Left lung (tissue), 10 donors: ENCODE data around the gene NWD2. TPM values are rescaled to one million over a fixed set of nuclear protein-coding genes. Genes with fewer than 3 reads are reported as not detected.

ENCODE experiments used
- ATAC-seq: fragments of 200-7000 bp; cut with Tn5 transposase; one replicate; pipeline ENCODE4 v1.9.1; 2020; ENCODE audit warnings: moderate library complexity
- DNase-seq, 4 donors: peaks; one replicate each; pipeline ENCODE4 v3.0.0-alpha.2; 2013 to 2020
- H3K27ac ChIP-seq, 2 donors: fragments of 200-600 bp; sonication (generic) in 1 of 2; one replicate each; pipeline versions ENCODE4 v1.5.0 to v1.8.0; 2020 to 2021
- H3K27me3 ChIP-seq, 2 donors: fragments of 200-600 bp; sonication (generic) in 1 of 2; one replicate each; pipeline versions ENCODE4 v1.5.0 to v1.8.0; 2020 to 2021
- H3K36me3 ChIP-seq, 2 donors: fragments of 200-600 bp; sonication (generic) in 1 of 2; one replicate each; pipeline versions ENCODE4 v1.5.0 to v1.8.0; 2020 to 2021
- H3K4me1 ChIP-seq, 2 donors: fragments of 200-600 bp; one replicate each; pipeline ENCODE4 v1.8.0; 2021
- H3K4me3 ChIP-seq, 2 donors: fragments of 200-600 bp; sonication (generic) in 1 of 2; one replicate each; pipeline versions ENCODE4 v1.5.0 to v1.8.0; 2020 to 2021; ENCODE audit warnings: mild to moderate bottlenecking in 1 of 2
- H3K9me3 ChIP-seq, 2 donors: fragments of 200-600 bp; sonication (generic) in 1 of 2; one replicate each; pipeline versions ENCODE4 v1.5.0 to v1.8.0; 2020 to 2021
- intact Hi-C, 2 donors: fragments of 100-400 bp; cut with DNase I; formaldehyde crosslinking; loops; one replicate each; pipeline versions ENCODE4 v1.11.2 to v1.14.2; 2022
- polyA plus RNA-seq, 6 donors: library from polyadenylated mRNA; unstranded; fragments of 120-200 nt; gene quantifications; one replicate each; pipeline ENCODE4 v1.2.1, GENCODE V29; 2013; ENCODE audit not compliant: insufficient read length in 6 of 6
- total RNA-seq, 2 donors: library from RNA; stranded (reverse); fragmentation: NEBNext Ultra II Directional; extraction: Animal tissue kit (Norgen Biotek cat#: 25700); gene quantifications; one replicate each; pipeline ENCODE4 v1.2.1, GENCODE V29; 2021
- TF ChIP-seq, protein P1 (sequence below), 2 donors: fragments of 200-600 bp; sonication (generic) in 1 of 2; IDR thresholded peaks; one replicate each; pipeline versions ENCODE4 v1.5.0 to v1.8.0; 2021; ENCODE audit warnings: antibody characterized with exemption in 2 of 2
- donor health status: DM: no; HTN: yes; CAD: no.
- donor health status: DM: no; HTN: no; CAD: no.

The NWD2 gene
- total and polyA plus RNA-seq, 8 donors: 0.01 to 0.03 (median 0.03) TPM; not detected in 3

GRCh38 chr4:37232315-37232714, 12.2 kb upstream of the NWD2 start:
- Histone ChIP-seq H3K27me3 (peaks cover 0 to 5% of the 10 kb centered on the region in 2 donors), H3K27ac (no peak overlapping the region), H3K36me3 (no peaks in the 10 kb centered on the region), H3K4me1 (no peaks in the 10 kb centered on the region), H3K4me3 (no peak overlapping the region), H3K9me3 (no peaks in the 10 kb centered on the region)
- intact Hi-C loops: no loop called here
- DNase-seq (no peak), ATAC-seq (no peak)
- TF ChIP-seq, protein P1, sequence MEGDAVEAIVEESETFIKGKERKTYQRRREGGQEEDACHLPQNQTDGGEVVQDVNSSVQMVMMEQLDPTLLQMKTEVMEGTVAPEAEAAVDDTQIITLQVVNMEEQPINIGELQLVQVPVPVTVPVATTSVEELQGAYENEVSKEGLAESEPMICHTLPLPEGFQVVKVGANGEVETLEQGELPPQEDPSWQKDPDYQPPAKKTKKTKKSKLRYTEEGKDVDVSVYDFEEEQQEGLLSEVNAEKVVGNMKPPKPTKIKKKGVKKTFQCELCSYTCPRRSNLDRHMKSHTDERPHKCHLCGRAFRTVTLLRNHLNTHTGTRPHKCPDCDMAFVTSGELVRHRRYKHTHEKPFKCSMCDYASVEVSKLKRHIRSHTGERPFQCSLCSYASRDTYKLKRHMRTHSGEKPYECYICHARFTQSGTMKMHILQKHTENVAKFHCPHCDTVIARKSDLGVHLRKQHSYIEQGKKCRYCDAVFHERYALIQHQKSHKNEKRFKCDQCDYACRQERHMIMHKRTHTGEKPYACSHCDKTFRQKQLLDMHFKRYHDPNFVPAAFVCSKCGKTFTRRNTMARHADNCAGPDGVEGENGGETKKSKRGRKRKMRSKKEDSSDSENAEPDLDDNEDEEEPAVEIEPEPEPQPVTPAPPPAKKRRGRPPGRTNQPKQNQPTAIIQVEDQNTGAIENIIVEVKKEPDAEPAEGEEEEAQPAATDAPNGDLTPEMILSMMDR (IDR thresholded peaks at IDR 0.05): no peak

DNA sequence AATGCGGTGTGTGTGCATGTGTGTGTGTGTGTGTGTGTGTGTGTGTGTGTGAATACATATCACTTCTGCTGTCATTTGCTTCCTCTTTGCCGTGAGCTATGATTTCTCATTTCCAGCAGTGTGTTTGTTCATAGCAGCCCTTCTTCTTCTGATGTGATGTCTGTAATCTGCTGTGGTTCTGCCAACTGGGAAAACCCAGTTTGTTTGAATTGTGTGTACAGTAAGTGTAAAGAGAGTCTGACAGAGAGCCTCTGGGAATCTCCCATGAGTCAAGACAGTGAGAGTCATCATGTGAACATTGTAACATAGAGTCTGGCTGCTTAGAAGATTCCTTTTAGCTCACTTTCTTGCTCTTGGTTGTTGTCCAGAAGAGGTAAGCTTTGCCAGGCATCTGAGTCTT, 8.4 kb upstream of the NWD2 start:
- ATAC-seq: no peak
- H3K4me1 ChIP-seq: no peaks in the 10 kb centered on the region
- peaks cover 0 to 8% of the 10 kb centered on the region in 2 donors for H3K27me3 ChIP-seq
- TF ChIP-seq, protein P1 (IDR thresholded peaks at IDR 0.05): no peak
- H3K9me3 ChIP-seq: no peaks in the 10 kb centered on the region
- intact Hi-C loops: no loop called here
- H3K4me3 ChIP-seq: no peak overlapping the region
- H3K27ac ChIP-seq: no peak overlapping the region
- DNase-seq: no peak
- no peaks in the 10 kb centered on the region for H3K36me3 ChIP-seq

DNA sequence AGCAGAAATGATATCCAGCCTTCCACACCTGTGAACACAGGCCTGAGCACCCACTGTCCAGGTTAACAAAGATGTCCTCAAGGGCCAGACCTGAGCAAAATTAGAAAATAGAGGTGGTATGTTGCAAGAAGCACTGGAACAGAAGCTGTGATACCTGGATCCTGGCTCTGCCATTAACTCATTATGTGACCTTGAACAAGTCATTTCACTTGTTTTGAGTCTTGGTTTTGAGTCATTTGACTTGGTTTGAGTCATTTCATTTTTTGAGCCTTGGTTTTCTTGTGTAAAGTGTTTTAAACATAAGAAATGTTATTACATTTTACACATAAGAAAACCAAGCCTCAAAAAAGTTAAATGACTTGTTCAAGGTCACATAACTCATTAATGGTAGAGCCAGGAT, 2.9 kb upstream of the NWD2 start:
- ATAC-seq (no peak), DNase-seq (no peak)
- intact Hi-C loops: no loop called here
- Histone ChIP-seq H3K27ac (no peak overlapping the region), H3K27me3 (peaks cover 41 to 55% of the 10 kb centered on the region in 2 donors), H3K4me1 (peaks cover 4 to 10% of the 10 kb centered on the region in 2 donors), H3K9me3 (no peaks in the 10 kb centered on the region), H3K36me3 (no peaks in the 10 kb centered on the region), H3K4me3 (no peak overlapping the region)
- TF ChIP-seq, protein P1 (IDR thresholded peaks at IDR 0.05): no peak

- Histone ChIP-seq H3K36me3 (no peaks in the 10 kb centered on the region), H3K27me3 (peaks cover 46 to 62% of the 10 kb centered on the region in 2 donors), H3K9me3 (no peaks in the 10 kb centered on the region), H3K4me3 (no peak overlapping the region), H3K27ac (no peak overlapping the region), H3K4me1 (peaks cover 4 to 10% of the 10 kb centered on the region in 2 donors)
- intact Hi-C loops: no loop called here
- TF ChIP-seq, protein P1 (IDR thresholded peaks at IDR 0.05): no peak
- no peak for DNase-seq
- ATAC-seq: no peak
Measured at GRCh38 chr4:37243051-37243450, 1.5 kb upstream of the NWD2 start.

DNA sequence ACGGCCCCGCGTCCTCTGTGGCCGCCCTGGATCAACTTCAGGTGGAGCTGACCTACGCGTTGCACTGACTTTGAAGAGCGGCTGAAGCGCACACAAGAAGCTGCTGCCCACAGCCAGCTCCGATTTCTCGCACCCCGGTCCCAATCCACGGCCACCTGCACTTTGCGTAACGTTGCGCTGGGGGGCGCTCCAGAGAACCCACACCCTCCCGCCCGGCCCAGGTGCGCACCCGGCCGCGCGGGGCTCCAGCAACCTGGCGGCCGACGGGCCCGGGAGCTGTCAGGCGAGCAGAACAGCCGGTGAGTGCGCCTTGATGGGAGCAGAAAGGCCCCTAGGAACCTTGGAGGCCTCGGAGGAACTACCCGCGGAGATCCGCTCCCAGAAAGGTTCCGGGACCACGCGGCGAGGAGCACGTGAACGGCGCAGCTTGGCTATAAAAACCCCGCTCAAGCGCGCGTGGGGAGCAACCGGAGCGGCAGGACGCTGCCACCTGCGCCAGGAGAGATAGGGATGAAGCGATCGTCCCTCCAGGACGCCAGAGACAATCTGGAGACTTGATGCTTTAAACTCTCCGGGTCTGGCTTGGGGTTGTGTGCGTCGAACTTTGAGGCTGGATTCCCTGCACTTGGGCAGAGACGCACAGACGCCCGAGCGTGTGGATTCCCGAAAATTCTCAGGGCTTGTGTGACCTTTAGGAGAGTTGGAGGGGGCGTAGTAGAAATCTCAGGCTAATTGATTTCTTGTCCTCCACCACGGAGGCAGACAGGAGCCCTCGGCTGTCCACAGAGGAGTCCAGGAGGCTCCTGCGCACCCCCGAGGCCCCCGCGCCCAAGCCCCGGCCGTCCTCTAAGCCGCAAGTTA, 591 bp upstream of the NWD2 start:
- Histone ChIP-seq H3K4me3 (no peak overlapping the region), H3K9me3 (no peaks in the 10 kb centered on the region), H3K27me3 (peaks cover 46 to 69% of the 10 kb centered on the region in 2 donors), H3K36me3 (no peaks in the 10 kb centered on the region), H3K27ac (no peak overlapping the region), H3K4me1 (peaks cover 4 to 10% of the 10 kb centered on the region in 2 donors)
- DNase-seq: peak in 2 of 4 donors; percentile 3 to 62
- TF ChIP-seq, protein P1 (IDR thresholded peaks at IDR 0.05): no peak
- intact Hi-C loops: no loop called here
- no peak for ATAC-seq
